RWPE2 (cell line): ENCODE measurements around the gene ATRN.

ENCODE experiments used
- ATAC-seq: fragments of 200-7000 bp; cut with Tn5 transposase; 3 replicates; pipeline ENCODE4 v1.9.1; 2021; ENCODE audit warnings: low read depth
- DNase-seq: peaks from one replicate; pipeline ENCODE4 v3.0.0-alpha.2; 2020; ENCODE audit warnings: low spot score
- H3K27ac ChIP-seq: fragments of 450-650 bp; 2 replicates; pipeline ENCODE4 v1.5.1; 2017; ENCODE audit warnings: mild to moderate bottlenecking; ENCODE audit not compliant: poor library complexity, severe bottlenecking
- H3K27me3 ChIP-seq: fragments of 250-450 bp; sonication (Bioruptor Pico); 2 replicates; pipeline ENCODE4 v1.5.1; 2021; ENCODE audit warnings: mild to moderate bottlenecking, moderate library complexity; ENCODE audit not compliant: insufficient read depth, poor library complexity, severe bottlenecking
- H3K36me3 ChIP-seq: fragments of 250-450 bp; sonication (Bioruptor Pico); 2 replicates; pipeline ENCODE4 v1.5.1; 2020; ENCODE audit warnings: low read depth, mild to moderate bottlenecking, moderate library complexity
- H3K4me1 ChIP-seq: fragments of 250-450 bp; sonication (Bioruptor Pico); 2 replicates; pipeline ENCODE4 v1.5.1; 2021; ENCODE audit warnings: mild to moderate bottlenecking, moderate library complexity; ENCODE audit not compliant: insufficient read depth, poor library complexity, severe bottlenecking
- H3K4me3 ChIP-seq: fragments of 250-450 bp; sonication (Bioruptor Pico); 2 replicates; pipeline ENCODE4 v1.5.1; 2021; ENCODE audit warnings: mild to moderate bottlenecking, moderate library complexity; ENCODE audit not compliant: severe bottlenecking
- H3K9me3 ChIP-seq: fragments of 250-450 bp; sonication (Bioruptor Pico); 2 replicates; pipeline ENCODE4 v1.5.1; 2021; ENCODE audit warnings: mild to moderate bottlenecking, moderate library complexity; ENCODE audit not compliant: severe bottlenecking
- CTCF ChIP-seq: fragments of 450-650 bp; IDR thresholded peaks from one replicate; pipeline ENCODE4 v1.5.1; 2017; ENCODE audit warnings: mild to moderate bottlenecking, moderate library complexity; ENCODE audit not compliant: poor library complexity, severe bottlenecking

Gene ATRN

GRCh38 chr20:3492669-3493068 is 21.9 kb downstream of the ATRN start:
- ATAC-seq = no peak
- Histone ChIP-seq H3K4me3 (no peak overlapping the region), H3K27me3 (no peaks in the 10 kb centered on the region), H3K27ac (no peak overlapping the region), H3K36me3 (no peaks in the 10 kb centered on the region; the same call in 1 of the 2 replicates), H3K9me3 (no peaks in the 10 kb centered on the region), H3K4me1 (no peaks in the 10 kb centered on the region)
- TF ChIP-seq CTCF = no peak
- no peak for DNase-seq

- DNase-seq (no peak), ATAC-seq (no peak)
- H3K27me3 ChIP-seq = no peaks in the 10 kb centered on the region
- no peaks in the 10 kb centered on the region for H3K9me3 ChIP-seq
- H3K4me1 ChIP-seq = no peaks in the 10 kb centered on the region
- no peaks in the 10 kb centered on the region; the same call in 1 of the 2 replicates for H3K36me3 ChIP-seq
- no peak for TF ChIP-seq CTCF
- no peak overlapping the region for H3K27ac ChIP-seq
- H3K4me3 ChIP-seq = no peak overlapping the region
These were observed 23.4 kb downstream of the ATRN start for GRCh38 chr20:3494218-3494617.

- H3K27me3 ChIP-seq = no peaks in the 10 kb centered on the region
- ATAC-seq = no peak
- DNase-seq = no peak
- H3K9me3 ChIP-seq = no peaks in the 10 kb centered on the region
- no peak for TF ChIP-seq CTCF
- H3K4me1 ChIP-seq = no peaks in the 10 kb centered on the region
- H3K4me3 ChIP-seq = no peak overlapping the region
- H3K27ac ChIP-seq = no peak overlapping the region
- no peaks in the 10 kb centered on the region for H3K36me3 ChIP-seq
These were observed 32.1 kb downstream of the ATRN start for GRCh38 chr20:3502878-3503277.

- no peaks in the 10 kb centered on the region for H3K27me3 ChIP-seq
- no peak for ATAC-seq
- H3K4me3 ChIP-seq = no peak overlapping the region
- DNase-seq = no peak
- H3K27ac ChIP-seq = no peak overlapping the region
- H3K36me3 ChIP-seq = no peaks in the 10 kb centered on the region
- TF ChIP-seq CTCF = no peak
- no peaks in the 10 kb centered on the region for H3K4me1 ChIP-seq
- no peaks in the 10 kb centered on the region for H3K9me3 ChIP-seq
These were observed 34.3 kb downstream of the ATRN start for GRCh38 chr20:3505148-3505547.

- no peak for ATAC-seq
- H3K4me1 ChIP-seq = no peaks in the 10 kb centered on the region
These were observed 38.2 kb downstream of the ATRN start for GRCh38 chr20:3509064-3509463.

More at GRCh38 chr20:3509064-3509463, 38.2 kb downstream of the ATRN start:
- Histone ChIP-seq H3K27ac (no peak overlapping the region), H3K4me3 (no peak overlapping the region), H3K27me3 (no peaks in the 10 kb centered on the region), H3K9me3 (peaks cover 7% of the 10 kb centered on the region), H3K36me3 (no peaks in the 10 kb centered on the region)
- no peak for DNase-seq
- no peak for TF ChIP-seq CTCF
